ENCODE data around the gene TRIM15. TPM values are rescaled to one million over a fixed set of nuclear protein-coding genes. Genes with fewer than 3 reads are reported as not detected.

The TRIM15 gene
- total and polyA plus RNA-seq, 8 donors = 0.12 to 0.35 (median 0.19) TPM; not detected in 3

DNA sequence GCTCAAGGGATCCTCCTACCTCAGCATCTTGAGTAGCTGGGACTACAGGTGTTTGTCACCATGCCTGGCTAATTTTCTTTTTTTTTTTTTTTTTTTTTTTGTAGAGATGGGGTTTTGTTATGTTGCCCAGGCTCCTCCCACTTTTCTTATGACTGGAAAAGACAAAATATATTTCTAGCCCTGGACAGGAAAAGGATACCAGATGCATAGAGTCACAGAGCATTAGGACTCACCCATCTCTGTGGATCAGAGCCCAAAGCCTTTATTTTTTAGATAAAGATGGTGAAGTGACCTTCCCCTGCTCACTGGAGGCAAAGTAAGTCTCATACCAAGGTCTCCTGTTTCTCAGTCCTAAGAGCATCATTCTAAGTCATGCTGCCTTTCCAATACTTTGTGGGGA is 5.8 kb upstream of the TRIM15 start:
- Histone ChIP-seq H3K4me3 (no peak overlapping the region), H3K4me1 (peaks cover 0 to 5% (median 0%) of the 10 kb centered on the region in 3 donors), H3K9me3 (no peaks in the 10 kb centered on the region), H3K27me3 (no peaks in the 10 kb centered on the region), H3K36me3 (no peaks in the 10 kb centered on the region), H3K27ac (no peak overlapping the region)
- no peak for DNase-seq
- TF ChIP-seq, protein P1, sequence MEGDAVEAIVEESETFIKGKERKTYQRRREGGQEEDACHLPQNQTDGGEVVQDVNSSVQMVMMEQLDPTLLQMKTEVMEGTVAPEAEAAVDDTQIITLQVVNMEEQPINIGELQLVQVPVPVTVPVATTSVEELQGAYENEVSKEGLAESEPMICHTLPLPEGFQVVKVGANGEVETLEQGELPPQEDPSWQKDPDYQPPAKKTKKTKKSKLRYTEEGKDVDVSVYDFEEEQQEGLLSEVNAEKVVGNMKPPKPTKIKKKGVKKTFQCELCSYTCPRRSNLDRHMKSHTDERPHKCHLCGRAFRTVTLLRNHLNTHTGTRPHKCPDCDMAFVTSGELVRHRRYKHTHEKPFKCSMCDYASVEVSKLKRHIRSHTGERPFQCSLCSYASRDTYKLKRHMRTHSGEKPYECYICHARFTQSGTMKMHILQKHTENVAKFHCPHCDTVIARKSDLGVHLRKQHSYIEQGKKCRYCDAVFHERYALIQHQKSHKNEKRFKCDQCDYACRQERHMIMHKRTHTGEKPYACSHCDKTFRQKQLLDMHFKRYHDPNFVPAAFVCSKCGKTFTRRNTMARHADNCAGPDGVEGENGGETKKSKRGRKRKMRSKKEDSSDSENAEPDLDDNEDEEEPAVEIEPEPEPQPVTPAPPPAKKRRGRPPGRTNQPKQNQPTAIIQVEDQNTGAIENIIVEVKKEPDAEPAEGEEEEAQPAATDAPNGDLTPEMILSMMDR (IDR thresholded peaks at IDR 0.05) = no peak
- no peak for ATAC-seq
- no peak for FAIRE-seq
- intact Hi-C loops (cut with DNase I) = no loop called here

DNA sequence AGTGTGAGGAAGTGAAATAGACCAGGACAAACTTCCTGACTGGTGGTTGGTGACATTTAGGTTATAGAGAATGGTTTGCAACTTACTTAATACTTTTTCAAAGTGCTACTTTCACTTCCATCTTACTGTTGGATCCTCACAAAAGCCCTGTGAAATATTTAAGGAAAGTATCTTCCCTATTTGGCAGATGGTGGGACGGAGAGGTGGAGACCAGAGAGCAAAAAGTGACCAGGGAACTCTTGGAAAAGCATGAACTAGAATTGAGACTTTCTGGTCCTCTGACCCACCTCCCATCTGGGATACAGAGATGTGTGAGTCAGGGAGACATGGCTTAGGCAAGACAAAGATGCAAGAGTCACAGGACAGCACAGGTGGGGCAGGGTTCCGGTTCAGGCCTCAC is 5.3 kb upstream of the TRIM15 start:
- H3K27ac ChIP-seq = no peak overlapping the region
- H3K4me3 ChIP-seq = no peak overlapping the region
- no peak for ATAC-seq
- WGBS, 2 donors = 67 to 75% methylated on average over 2 of the region's 2 CpGs
- FAIRE-seq = no peak
- H3K4me1 ChIP-seq = peaks cover 0 to 5% (median 0%) of the 10 kb centered on the region in 3 donors
- no peaks in the 10 kb centered on the region for H3K36me3 ChIP-seq
- intact Hi-C loops (cut with DNase I) = no loop called here
- TF ChIP-seq, protein P1 (IDR thresholded peaks at IDR 0.05) = no peak
- H3K9me3 ChIP-seq = no peaks in the 10 kb centered on the region
- no peak for DNase-seq
- no peaks in the 10 kb centered on the region for H3K27me3 ChIP-seq

DNA sequence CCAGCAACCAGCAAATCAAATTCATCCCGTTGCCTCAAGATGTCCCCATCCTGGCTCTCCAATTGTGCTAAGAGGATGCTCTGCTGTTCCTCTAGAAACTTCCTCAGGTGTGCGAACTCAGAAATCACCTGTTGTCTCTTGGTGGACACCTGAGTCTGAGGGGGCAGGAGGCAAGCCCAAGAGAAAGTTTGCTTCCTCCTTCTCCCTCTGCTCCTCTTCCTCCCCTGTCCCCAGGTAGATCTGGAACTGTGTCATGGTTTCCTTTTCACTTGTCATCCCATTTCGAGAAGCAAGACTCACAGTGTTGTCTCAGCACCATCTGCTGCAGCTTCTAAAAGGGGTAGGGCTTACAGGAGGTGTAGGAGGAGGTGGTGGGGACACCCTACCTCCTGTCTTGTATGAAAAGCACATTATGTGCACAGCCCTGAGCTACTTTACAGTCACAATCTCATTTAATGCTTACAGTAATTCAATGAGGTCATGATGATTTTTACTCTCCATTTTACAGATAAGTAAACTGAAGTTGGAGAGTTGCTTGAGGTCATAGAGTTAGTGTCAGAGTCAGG is 4.8 kb upstream of the TRIM15 start:
- WGBS, 2 donors = 44 to 59% methylated on average over 3 of the region's 3 CpGs
- DNase-seq (no peak), FAIRE-seq (no peak), ATAC-seq (no peak)
- TF ChIP-seq, protein P1 (IDR thresholded peaks at IDR 0.05) = no peak
- Histone ChIP-seq H3K27me3 (no peaks in the 10 kb centered on the region), H3K4me1 (peaks cover 0 to 5% (median 0%) of the 10 kb centered on the region in 3 donors), H3K4me3 (no peak overlapping the region), H3K36me3 (no peaks in the 10 kb centered on the region), H3K9me3 (no peaks in the 10 kb centered on the region), H3K27ac (no peak overlapping the region)
- intact Hi-C loops (cut with DNase I) = no loop called here

DNA sequence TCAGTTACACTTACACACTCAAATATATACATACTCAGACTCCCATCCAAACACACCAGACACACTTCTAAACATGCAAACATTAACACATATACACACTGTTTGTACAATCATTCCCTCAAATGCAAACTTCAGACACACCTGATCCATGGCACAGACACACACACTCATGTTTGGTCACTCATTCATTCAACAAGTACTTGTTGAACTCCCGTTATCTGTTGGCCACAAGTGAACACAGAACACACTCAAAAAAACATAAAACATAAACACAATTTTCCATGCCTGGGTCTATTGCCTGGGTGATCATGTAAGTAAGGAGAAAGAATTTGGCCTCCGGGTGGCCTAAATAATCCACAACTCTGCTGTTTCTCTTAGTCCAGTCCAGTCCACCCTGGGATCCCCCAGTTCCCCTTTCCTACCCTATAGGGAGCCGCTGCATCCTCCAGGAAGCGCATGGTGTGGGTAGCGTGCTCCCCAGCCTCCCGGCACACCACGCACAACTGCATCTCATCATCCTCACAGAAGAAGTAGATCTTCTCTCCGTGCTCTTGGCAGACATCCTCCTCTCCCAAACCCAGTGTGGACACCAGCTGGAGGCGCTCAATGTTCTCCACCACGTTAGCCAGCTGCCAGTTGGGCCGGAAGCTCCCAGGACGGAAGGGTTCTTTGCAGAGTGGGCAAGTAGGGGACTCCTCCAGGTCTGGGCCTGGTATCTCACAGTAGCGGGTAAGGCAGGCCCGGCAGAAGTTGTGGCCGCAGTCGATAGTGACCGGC is 3.1 kb upstream of the TRIM15 start:
- no peak for DNase-seq
- Histone ChIP-seq H3K4me1 (no peaks in the 10 kb centered on the region), H3K27me3 (no peaks in the 10 kb centered on the region), H3K4me3 (no peak overlapping the region), H3K36me3 (no peaks in the 10 kb centered on the region), H3K9me3 (no peaks in the 10 kb centered on the region), H3K27ac (no peak overlapping the region)
- intact Hi-C loops (cut with DNase I) = no loop called here
- ATAC-seq = no peak
- WGBS, 2 donors = 84 to 88% methylated on average over 17 of the region's 17 CpGs
- TF ChIP-seq, protein P1 (IDR thresholded peaks at IDR 0.05) = no peak
- no peak for FAIRE-seq
